NCI-H1105 (cell line): ENCODE measurements around the gene MRPL9.
A peak's percentile ranks its signal among the peaks of the same experiment; 100 is the strongest.

Source experiments
- DNase-seq: peaks from one replicate; lab custom pipeline; 2025; lab: John Stamatoyannopoulos, UW

Gene MRPL9

GRCh38 chr1:151762941-151763921 lies at the start of gene MRPL9:
MRPL9 (minus strand) TSS chr1:151763496; CDS start chr1:151763479, 17 bp downstream.
- DNase-seq = peak; percentile 77

GRCh38 chr1:151811181-151811580 lies 47.9 kb upstream of the MRPL9 start:
- no peak for DNase-seq

- no peak for DNase-seq
Measured at GRCh38 chr1:151809985-151810556, 46.8 kb upstream of the MRPL9 start.

GRCh38 chr1:151809290-151809984 lies 46.1 kb upstream of the MRPL9 start:
- no peak for DNase-seq

- no peak for DNase-seq
Measured at GRCh38 chr1:151807766-151808165, 44.5 kb upstream of the MRPL9 start.

- no peak for DNase-seq
Measured at GRCh38 chr1:151807131-151807530, 43.8 kb upstream of the MRPL9 start.

GRCh38 chr1:151806170-151806569 lies 42.9 kb upstream of the MRPL9 start:
- DNase-seq = no peak

GRCh38 chr1:151805066-151805820 lies 41.9 kb upstream of the MRPL9 start, which contains the start of gene LINGO4:
LINGO4 (minus strand) TSS chr1:151805419; CDS start chr1:151802704, 2,715 bp downstream.
- DNase-seq = no peak

GRCh38 chr1:151803915-151804314 lies 40.6 kb upstream of the MRPL9 start:
- DNase-seq = no peak

GRCh38 chr1:151803164-151803563 lies 39.9 kb upstream of the MRPL9 start:
- DNase-seq = no peak

GRCh38 chr1:151802372-151802771 lies 39.1 kb upstream of the MRPL9 start:
- DNase-seq = no peak

GRCh38 chr1:151801846-151802245 lies 38.5 kb upstream of the MRPL9 start:
- DNase-seq = no peak

GRCh38 chr1:151801310-151801820 lies 38.1 kb upstream of the MRPL9 start:
- DNase-seq = no peak

- no peak for DNase-seq
Measured at GRCh38 chr1:151800830-151801229, 37.5 kb upstream of the MRPL9 start.

GRCh38 chr1:151799179-151800022 lies 36.1 kb upstream of the MRPL9 start:
- no peak for DNase-seq

- no peak for DNase-seq
Measured at GRCh38 chr1:151798571-151798970, 35.3 kb upstream of the MRPL9 start.

GRCh38 chr1:151790940-151791651 lies 27.8 kb upstream of the MRPL9 start:
- DNase-seq = peak; percentile 14

- peak; percentile 99 for DNase-seq
Measured at GRCh38 chr1:151790071-151790939, 27.0 kb upstream of the MRPL9 start, which contains the start of gene TDRKH. TDRKH (minus strand) TSS chr1:151790500; CDS start chr1:151783022, 7,478 bp downstream.

GRCh38 chr1:151787689-151788088 lies 24.4 kb upstream of the MRPL9 start:
- DNase-seq = no peak
